Spleen (tissue), 11 donors: Measurements from ENCODE around the gene MLST8. TPM values are rescaled to one million over a fixed set of nuclear protein-coding genes. Genes with fewer than 3 reads are reported as not detected.

Experiments
- DNase-seq: peaks from one replicate; pipeline ENCODE4 v3.0.0-alpha.2; 2020
- H3K27ac ChIP-seq, 8 donors: fragments of 200-600 bp; sonication (generic) in 7 of 8; 1 replicate in 4 of 8; 2 replicates in 4 of 8; pipeline versions ENCODE4 v1.5.0 to v1.8.0; 2016 to 2021; ENCODE audit warnings: inconsistent platforms in 4 of 8, mild to moderate bottlenecking in 4 of 8, moderate library complexity in 1 of 8
- H3K27me3 ChIP-seq, 7 donors: fragments of 200-600 bp; sonication (generic) in 6 of 7; replicated peaks in 1 of 7; 1 replicate in 4 of 7; 2 replicates in 3 of 7; pipeline versions ENCODE4 v1.5.0 to v1.8.0; 2016 to 2021; ENCODE audit warnings: inconsistent platforms in 3 of 7, mild to moderate bottlenecking in 1 of 7
- H3K36me3 ChIP-seq, 6 donors: fragments of 200-600 bp; sonication (generic) in 5 of 6; 1 replicate in 4 of 6; 2 replicates in 2 of 6; pipeline versions ENCODE4 v1.5.0 to v1.8.0; 2016 to 2021; ENCODE audit warnings: inconsistent platforms in 2 of 6
- H3K4me1 ChIP-seq, 6 donors: fragments of 200-600 bp; sonication (generic) in 5 of 6; 1 replicate in 3 of 6; 2 replicates in 3 of 6; pipeline versions ENCODE4 v1.5.0 to v1.8.0; 2016 to 2021; ENCODE audit warnings: inconsistent platforms in 3 of 6
- H3K4me3 ChIP-seq, 8 donors: fragments of 200-600 bp; sonication (generic) in 7 of 8; 1 replicate in 4 of 8; 2 replicates in 4 of 8; pipeline versions ENCODE4 v1.5.0 to v1.8.0; 2016 to 2021; ENCODE audit warnings: inconsistent platforms in 4 of 8, mild to moderate bottlenecking in 4 of 8, moderate library complexity in 2 of 8
- H3K9me3 ChIP-seq, 8 donors: fragments of 200-600 bp; sonication (generic) in 7 of 8; 1 replicate in 4 of 8; 2 replicates in 4 of 8; pipeline versions ENCODE4 v1.5.0 to v1.8.0; 2016 to 2021; ENCODE audit warnings: inconsistent platforms in 4 of 8
- CTCF ChIP-seq, 11 experiments: fragments of 200-600 bp in 7 of 11; fragments of 450-650 bp in 4 of 11; sonication (generic) in 4 of 11; IDR thresholded peaks in 8 of 11; conservative IDR thresholded peaks in 3 of 11; 1 replicate in 7 of 11; 2 replicates in 4 of 11; pipeline versions ENCODE4 v1.4.0 to v1.8.0; 2016 to 2021; ENCODE audit warnings: antibody characterized with exemption in 11 of 11, inconsistent platforms in 4 of 11, mild to moderate bottlenecking in 1 of 11
- POLR2A ChIP-seq, 3 donors: fragments of 450-650 bp; IDR thresholded peaks; one replicate each; pipeline ENCODE4 v1.5.1; 2017; ENCODE audit warnings: antibody characterized with exemption in 3 of 3, mild to moderate bottlenecking in 1 of 3
- POLR2AphosphoS5 ChIP-seq, 3 donors: sonication (generic); formaldehyde crosslinking; IDR thresholded peaks; one replicate each; pipeline ENCODE4 v1.5.1; 2017; ENCODE audit warnings: antibody characterized with exemption in 3 of 3
- WGBS, 5 donors: extraction: QIAGEN DNeasy Blood & Tissue Kit in 3 of 5; methylation state at CpG; one replicate each; pipeline versions ENCODE4 v1.1.5 to v1.1.7; 2013 to 2018; 5-methylcytosine and 5-hydroxymethylcytosine counted together
- intact Hi-C: fragments of 100-400 bp; cut with DNase I; formaldehyde crosslinking; loops from one replicate; pipeline ENCODE4 v1.15.0; 2023; ENCODE audit warnings: low total_unique reads
- polyA plus RNA-seq, 3 donors: library from polyadenylated mRNA; stranded (reverse); fragments of 200-250 nt; gene quantifications; one replicate each; pipeline ENCODE4 v1.2.1, GENCODE V29; 2013
- total RNA-seq, 7 donors: library from RNA; depleted of rRNA in 3 of 7; stranded (reverse); fragments of >200 nt in 3 of 7; fragmentation: NEBNext Ultra II Directional in 4 of 7; extraction: Animal tissue kit (Norgen Biotek cat#: 25700) in 4 of 7; gene quantifications; one replicate each; pipeline versions ENCODE4 v1.1.0 to v1.2.1, GENCODE V29; 2016 to 2021
- donor health status: healthy with polysubstance abuse.
- donor health status: DM: no; HTN: no; CAD: no; lungs with moderate emphysema.
- donor health status: DM: no; HTN: no; CAD: no.
- donor health status: Bipolar disorder and iron deficiency.
- donor health status: healthy.
- donor health status: DM: no; HTN: no; CAD: no.
- donor health status: DM: yes; HTN: yes; CAD: no.

MLST8 gene
- total and polyA plus RNA-seq, 10 donors, result 25.0 to 61.7 (median 40.6) TPM

GRCh38 chr16:2197765-2198164 lies 7.5 kb upstream of the MLST8 start:
- H3K4me3 ChIP-seq, result no peak overlapping the region
- intact Hi-C loops, result no loop called here
- DNase-seq, result no peak
- 66 to 88% (median 82%) methylated on average over 5 to 6 of the region's 6 CpGs for WGBS, 5 donors
- peaks cover 9 to 67% (median 43%) of the 10 kb centered on the region in 7 donors for H3K27me3 ChIP-seq
- peaks cover 9 to 22% (median 17%) of the 10 kb centered on the region in 6 donors for H3K4me1 ChIP-seq
- no peak overlapping the region for H3K27ac ChIP-seq
- no peak for TF ChIP-seq POLR2AphosphoS5 (IDR thresholded peaks at IDR 0.05)
- H3K9me3 ChIP-seq, result no peaks in the 10 kb centered on the region
- no peaks in the 10 kb centered on the region for H3K36me3 ChIP-seq

GRCh38 chr16:2198283-2198682 lies 7.0 kb upstream of the MLST8 start:
- intact Hi-C loops, result no loop called here
- Histone ChIP-seq H3K27ac (no peak overlapping the region), H3K9me3 (no peaks in the 10 kb centered on the region), H3K36me3 (no peaks in the 10 kb centered on the region), H3K4me3 (no peak overlapping the region), H3K4me1 (peaks cover 9 to 22% (median 17%) of the 10 kb centered on the region in 6 donors), H3K27me3 (peaks cover 9 to 67% (median 43%) of the 10 kb centered on the region in 7 donors)
- 58 to 74% (median 69%) methylated on average over 4 of the region's 4 CpGs for WGBS, 5 donors
- TF ChIP-seq POLR2AphosphoS5 (IDR thresholded peaks at IDR 0.05) (no peak), POLR2A (IDR thresholded peaks at IDR 0.05) (no peak), CTCF (IDR thresholded peaks at IDR 0.05 in 8 of 11, conservative IDR thresholded peaks at IDR 0.05 in 3 of 11) (no peak)
- DNase-seq, result no peak

- intact Hi-C loops, result no loop called here
- Histone ChIP-seq H3K4me1 (peaks cover 9 to 22% (median 17%) of the 10 kb centered on the region in 6 donors), H3K4me3 (no peak overlapping the region), H3K36me3 (no peaks in the 10 kb centered on the region), H3K27me3 (peaks cover 9 to 59% (median 37%) of the 10 kb centered on the region in 7 donors), H3K27ac (no peak overlapping the region), H3K9me3 (no peaks in the 10 kb centered on the region)
- no peak for TF ChIP-seq POLR2AphosphoS5 (IDR thresholded peaks at IDR 0.05)
- TF ChIP-seq CTCF (IDR thresholded peaks at IDR 0.05 in 8 of 11, conservative IDR thresholded peaks at IDR 0.05 in 3 of 11), result no peak
- TF ChIP-seq POLR2A (IDR thresholded peaks at IDR 0.05), result no peak
- no peak for DNase-seq
- WGBS, 5 donors, result 67 to 89% (median 76%) methylated on average over 4 to 5 of the region's 5 CpGs
Measured at GRCh38 chr16:2199095-2199494, 6.2 kb upstream of the MLST8 start.

GRCh38 chr16:2199621-2200139 lies 5.6 kb upstream of the MLST8 start:
- WGBS, 5 donors, result 71 to 79% (median 77%) methylated on average over 4 to 14 of the region's 14 CpGs
- Histone ChIP-seq H3K27me3 (peaks cover 9 to 53% (median 31%) of the 10 kb centered on the region in 7 donors), H3K27ac (no peak overlapping the region), H3K4me3 (no peak overlapping the region), H3K9me3 (no peaks in the 10 kb centered on the region), H3K36me3 (no peaks in the 10 kb centered on the region), H3K4me1 (peaks cover 11 to 28% (median 22%) of the 10 kb centered on the region in 6 donors)
- no peak for DNase-seq
- intact Hi-C loops, result no loop called here
- TF ChIP-seq CTCF (IDR thresholded peaks at IDR 0.05 in 8 of 11, conservative IDR thresholded peaks at IDR 0.05 in 3 of 11) (no peak), POLR2AphosphoS5 (IDR thresholded peaks at IDR 0.05) (no peak), POLR2A (IDR thresholded peaks at IDR 0.05) (no peak)
